ENCODE results near the gene CES1.
"Not testable (repeated sequence)": the region's sequence is repeated elsewhere in the genome, so short reads cannot be mapped to it uniquely, and the experiment has no call there.

The CES1 gene

DNA sequence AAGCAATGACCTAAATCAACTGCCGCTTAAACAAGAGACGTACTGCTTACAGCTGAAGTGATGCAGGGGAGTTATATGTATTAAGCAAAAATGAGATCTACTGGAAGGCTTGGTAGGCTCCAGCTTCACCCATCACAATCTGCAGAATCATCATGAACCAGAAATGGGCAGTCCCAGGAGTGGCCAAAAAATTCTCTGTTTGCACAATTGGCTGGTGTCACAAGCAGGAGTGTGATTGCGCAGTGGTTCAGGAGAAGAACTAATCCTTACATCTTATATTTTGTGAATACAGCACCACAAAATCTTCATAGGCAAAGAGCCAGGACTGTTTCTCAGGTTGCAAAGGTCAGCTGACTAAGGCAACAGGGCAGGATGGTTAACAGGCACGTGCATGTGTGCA lies 75.9 kb downstream of the CES1 start:
- Histone ChIP-seq H3K4me1 (ENCODE audit: low read length) (peaks cover 19% of the 10 kb centered on the region), H3K4me2 (ENCODE audit: low read depth, low read length) (no peak overlapping the region)

GRCh38 chr16:55754056-55754455 lies 78.8 kb downstream of the CES1 start:
- H3K9ac ChIP-seq (ENCODE audit: low read length): no peak overlapping the region
- no peaks in the 10 kb centered on the region for H3K9me3 ChIP-seq (replicated peaks; ENCODE audit: insufficient read depth, low read length)
- DNase-seq: no peak
- H3K36me3 ChIP-seq (replicated peaks; ENCODE audit: insufficient read depth, low read length): no peaks in the 10 kb centered on the region
- H3K27me3 ChIP-seq (replicated peaks; ENCODE audit: insufficient read depth, low read length): no peaks in the 10 kb centered on the region
- TF ChIP-seq EZH2 (optimal IDR thresholded peaks at IDR 0.05; ENCODE audit: low read depth, low read length) (no peak), EZH2phosphoT487 (IDR thresholded peaks at IDR 0.05; ENCODE audit: low read length) (no peak)
- TF ChIP-seq, protein P1, sequence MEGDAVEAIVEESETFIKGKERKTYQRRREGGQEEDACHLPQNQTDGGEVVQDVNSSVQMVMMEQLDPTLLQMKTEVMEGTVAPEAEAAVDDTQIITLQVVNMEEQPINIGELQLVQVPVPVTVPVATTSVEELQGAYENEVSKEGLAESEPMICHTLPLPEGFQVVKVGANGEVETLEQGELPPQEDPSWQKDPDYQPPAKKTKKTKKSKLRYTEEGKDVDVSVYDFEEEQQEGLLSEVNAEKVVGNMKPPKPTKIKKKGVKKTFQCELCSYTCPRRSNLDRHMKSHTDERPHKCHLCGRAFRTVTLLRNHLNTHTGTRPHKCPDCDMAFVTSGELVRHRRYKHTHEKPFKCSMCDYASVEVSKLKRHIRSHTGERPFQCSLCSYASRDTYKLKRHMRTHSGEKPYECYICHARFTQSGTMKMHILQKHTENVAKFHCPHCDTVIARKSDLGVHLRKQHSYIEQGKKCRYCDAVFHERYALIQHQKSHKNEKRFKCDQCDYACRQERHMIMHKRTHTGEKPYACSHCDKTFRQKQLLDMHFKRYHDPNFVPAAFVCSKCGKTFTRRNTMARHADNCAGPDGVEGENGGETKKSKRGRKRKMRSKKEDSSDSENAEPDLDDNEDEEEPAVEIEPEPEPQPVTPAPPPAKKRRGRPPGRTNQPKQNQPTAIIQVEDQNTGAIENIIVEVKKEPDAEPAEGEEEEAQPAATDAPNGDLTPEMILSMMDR (IDR thresholded peaks at IDR 0.05; ENCODE audit: low read length): no peak
- H3F3A ChIP-seq (ENCODE audit: insufficient read depth, low read length): peaks cover 19% of the 10 kb centered on the region
- H3K4me1 ChIP-seq (ENCODE audit: low read length): peaks cover 19% of the 10 kb centered on the region
- H3K4me2 ChIP-seq (ENCODE audit: low read depth, low read length): peak overlapping the region; percentile 47; the same call in 1 of the 2 replicates
- H2AFZ ChIP-seq (ENCODE audit: low read length): no peak overlapping the region
- H3K79me2 ChIP-seq (ENCODE audit: low read length): no peaks in the 10 kb centered on the region
- peak overlapping the region; percentile 88 for H3K27ac ChIP-seq (ENCODE audit: low read length)
- no peaks in the 10 kb centered on the region for H4K20me1 ChIP-seq (ENCODE audit: insufficient read depth, low read length)
- no peak overlapping the region for H3K4me3 ChIP-seq (ENCODE audit: low read length)
- H3K9me2 ChIP-seq (replicated peaks; ENCODE audit: insufficient read depth, low read length): no peaks in the 10 kb centered on the region

More for the DNA sequence above, 75.9 kb downstream of the CES1 start:
- DNase-seq: no peak
- H3K4me3 ChIP-seq (ENCODE audit: low read length): no peak overlapping the region
- no peak overlapping the region for H3K9ac ChIP-seq (ENCODE audit: low read length)
- TF ChIP-seq EZH2 (optimal IDR thresholded peaks at IDR 0.05; ENCODE audit: low read depth, low read length) (no peak), EZH2phosphoT487 (IDR thresholded peaks at IDR 0.05; ENCODE audit: low read length) (no peak)
- TF ChIP-seq, protein P1 (IDR thresholded peaks at IDR 0.05; ENCODE audit: low read length): no peak
- no peaks in the 10 kb centered on the region for H3K27me3 ChIP-seq (replicated peaks; ENCODE audit: insufficient read depth, low read length)
- no peaks in the 10 kb centered on the region for H3K9me3 ChIP-seq (replicated peaks; ENCODE audit: insufficient read depth, low read length)
- no peaks in the 10 kb centered on the region for H3K79me2 ChIP-seq (ENCODE audit: low read length)
- no peak overlapping the region for H3K27ac ChIP-seq (ENCODE audit: low read length)
- H3K9me2 ChIP-seq (replicated peaks; ENCODE audit: insufficient read depth, low read length): no peaks in the 10 kb centered on the region
- no peaks in the 10 kb centered on the region for H4K20me1 ChIP-seq (ENCODE audit: insufficient read depth, low read length)
- H3F3A ChIP-seq (ENCODE audit: insufficient read depth, low read length): peaks cover 19% of the 10 kb centered on the region
- no peaks in the 10 kb centered on the region for H3K36me3 ChIP-seq (replicated peaks; ENCODE audit: insufficient read depth, low read length)
- H2AFZ ChIP-seq (ENCODE audit: low read length): no peak overlapping the region

DNA sequence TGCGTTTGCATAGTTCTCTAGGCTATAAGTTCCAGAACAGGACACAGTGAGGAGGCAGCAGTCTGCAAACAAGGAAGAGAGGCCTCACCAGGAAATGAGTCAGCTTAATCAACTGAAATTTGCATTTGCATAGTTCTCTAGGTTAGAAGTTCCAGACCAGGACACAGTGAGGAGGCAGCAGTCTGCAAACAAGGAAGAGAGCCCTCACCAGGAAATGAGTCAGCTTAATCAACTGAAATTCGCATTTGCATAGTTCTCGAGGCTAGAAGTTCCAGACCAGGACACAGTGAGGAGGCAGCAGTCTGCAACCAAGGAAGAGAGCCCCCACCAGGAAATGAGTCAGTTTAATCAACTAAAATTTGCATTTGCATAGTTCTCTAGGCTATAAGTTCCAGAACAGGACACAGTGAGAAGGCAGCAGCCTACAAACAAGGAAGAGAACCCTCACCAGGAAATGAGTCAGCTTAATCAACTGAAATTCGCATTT lies 79.7 kb downstream of the CES1 start:
- H3K9ac ChIP-seq (ENCODE audit: low read length); H3K9me3 ChIP-seq (replicated peaks; ENCODE audit: insufficient read depth, low read length); H3K36me3 ChIP-seq (replicated peaks; ENCODE audit: insufficient read depth, low read length); H4K20me1 ChIP-seq (ENCODE audit: insufficient read depth, low read length); H3K4me2 ChIP-seq (ENCODE audit: low read depth, low read length); H3K27me3 ChIP-seq (replicated peaks; ENCODE audit: insufficient read depth, low read length); H3K9me2 ChIP-seq (replicated peaks; ENCODE audit: insufficient read depth, low read length); H3K4me3 ChIP-seq (ENCODE audit: low read length); H3K79me2 ChIP-seq (ENCODE audit: low read length): not testable (repeated sequence)
- DNase-seq: peak; percentile 75
- Histone ChIP-seq H3K4me1 (ENCODE audit: low read length) (peaks cover 19% of the 10 kb centered on the region), H3K27ac (ENCODE audit: low read length) (peak overlapping the region; percentile 88), H2AFZ (ENCODE audit: low read length) (peak overlapping the region; percentile 42; the same call in 1 of the 2 replicates), H3F3A (ENCODE audit: insufficient read depth, low read length) (peaks cover 19% of the 10 kb centered on the region)

All from MM.1S (cell line).